HCT116 (cell line): ENCODE measurements around the gene LHX5. TPM values are rescaled to one million over a fixed set of nuclear protein-coding genes. Genes with fewer than 3 reads are reported as not detected.

ENCODE experiments used
- ATAC-seq: fragments of 200-7000 bp; cut with Tn5 transposase; 2 replicates; pipeline ENCODE4 v1.9.1; 2020; ENCODE audit warnings: mild to moderate bottlenecking, moderate library complexity
- BruUV-seq: library from RNA; stranded (reverse); fragments of 400-500 nt; replicated peaks from 2 replicates; lab custom pipeline; 2021; lab: Mats Ljungman, UMichigan
- CTCF ChIA-PET: fragments of 300-600 bp; sonication (Branson Sonifier 250); formaldehyde crosslinking; loops from one replicate; lab custom pipeline; 2021; ENCODE audit warnings: antibody characterized with exemption; lab: Charles Lee
- POLR2A ChIA-PET: fragments of 300-600, 350-600 bp; sonication (Branson Sonifier 250); formaldehyde crosslinking; loops from one replicate; lab custom pipeline; 2021; ENCODE audit warnings: antibody characterized with exemption; lab: Charles Lee
- RAD21 ChIA-PET, 2 experiments: fragments of 300-600 bp; sonication (Branson Sonifier 250); formaldehyde crosslinking; loops; one replicate each; lab custom pipeline; 2023; ENCODE audit warnings: low total read pairs in 2 of 2; ENCODE audit not compliant: uncharacterized antibody in 2 of 2, unreplicated experiment in 2 of 2, low non-redundant PET in 1 of 2; lab: Charles Lee
- DNase-seq: peaks from one replicate; pipeline ENCODE4 v3.0.0-alpha.2; 2010; ENCODE audit warnings: low read depth, low spot score
- H2AFZ ChIP-seq: fragments of 200-600 bp; shearing (Covaris generic), sonication (generic); 2 replicates; pipeline ENCODE4 v1.6.1; 2017; ENCODE audit warnings: low read depth, mixed run types, mixed read lengths, antibody characterized with exemption, low read length; ENCODE audit not compliant: poor library complexity, severe bottlenecking
- H3K27ac ChIP-seq: 2 replicates; pipeline ENCODE4 v1.5.1; 2012; ENCODE audit warnings: low read depth, low read length
- H3K27me3 ChIP-seq: fragments of 200-600 bp; sonication (generic); 2 replicates; pipeline ENCODE4 v1.6.1; 2016; ENCODE audit warnings: mixed run types, low read length, mixed read lengths; ENCODE audit not compliant: insufficient read depth
- H3K36me3 ChIP-seq, 2 experiments: fragments of 200-500 bp in 1 of 2; fragments of 200-600 bp in 1 of 2; sonication (Bioruptor generic) in 1 of 2; sonication (generic) in 1 of 2; 2 replicates each; pipeline versions ENCODE4 v1.5.1 to v1.6.1; 2014 to 2016; ENCODE audit warnings: low read length in 2 of 2, inconsistent platforms in 1 of 2, mixed read lengths in 1 of 2, mixed run types in 1 of 2; ENCODE audit not compliant: insufficient read depth in 2 of 2, control insufficient read depth in 1 of 2
- H3K4me1 ChIP-seq, 2 experiments: fragments of 200-600 bp in 1 of 2; sonication (generic) in 1 of 2; 2 replicates each; pipeline versions ENCODE4 v1.5.1 to v1.6.1; 2012 to 2017; ENCODE audit warnings: low read length in 2 of 2, inconsistent platforms in 1 of 2, mild to moderate bottlenecking in 1 of 2, mixed read lengths in 1 of 2, mixed run types in 1 of 2, moderate library complexity in 1 of 2; ENCODE audit not compliant: insufficient read depth in 2 of 2, control insufficient read depth in 1 of 2
- H3K4me2 ChIP-seq: fragments of 200-600 bp; sonication (generic); 2 replicates; pipeline ENCODE4 v1.6.1; 2017; ENCODE audit warnings: mixed run types, low read length, mixed read lengths
- H3K4me3 ChIP-seq, 2 experiments: fragments of 200-600 bp in 1 of 2; sonication (generic) in 1 of 2; replicated peaks in 1 of 2; 2 replicates each; pipeline ENCODE4 v1.5.1; 2011 to 2016; ENCODE audit warnings: low read length in 2 of 2, control low read depth in 1 of 2, low read depth in 1 of 2, mild to moderate bottlenecking in 1 of 2, mixed read lengths in 1 of 2, mixed run types in 1 of 2
- H3K79me2 ChIP-seq: fragments of 200-600 bp; sonication (generic); 2 replicates; pipeline ENCODE4 v1.6.1; 2017; ENCODE audit warnings: mild to moderate bottlenecking, mixed run types, low read length, moderate library complexity, mixed read lengths; ENCODE audit not compliant: insufficient read depth
- H3K9ac ChIP-seq: fragments of 200-600 bp; sonication (generic); 2 replicates; pipeline ENCODE4 v1.6.1; 2016; ENCODE audit warnings: low read length, mixed read lengths
- H3K9me2 ChIP-seq: fragments of 200-600 bp; sonication (generic), shearing (Covaris generic); 2 replicates; pipeline ENCODE4 v1.6.1; 2017; ENCODE audit warnings: mixed run types, mild to moderate bottlenecking, moderate library complexity; ENCODE audit not compliant: insufficient read depth
- H3K9me3 ChIP-seq, 2 experiments: fragments of 200-500 bp in 1 of 2; fragments of 200-600 bp in 1 of 2; sonication (Bioruptor generic) in 1 of 2; sonication (generic) in 1 of 2; 2 replicates each; pipeline ENCODE4 v1.6.1; 2014 to 2017; ENCODE audit warnings: low read length in 2 of 2, mixed read lengths in 2 of 2, inconsistent platforms in 1 of 2, low read depth in 1 of 2, mild to moderate bottlenecking in 1 of 2, mixed run types in 1 of 2, moderate library complexity in 1 of 2; ENCODE audit not compliant: control insufficient read depth in 1 of 2, insufficient read depth in 1 of 2
- H4K20me1 ChIP-seq: fragments of 200-600 bp; sonication (generic), shearing (Covaris generic); 2 replicates; pipeline ENCODE4 v1.6.1; 2017; ENCODE audit warnings: mixed run types, mild to moderate bottlenecking, moderate library complexity; ENCODE audit not compliant: insufficient read depth
- ELF1 ChIP-seq: IDR thresholded peaks from 2 replicates; pipeline ENCODE4 v1.6.1; 2012; ENCODE audit warnings: low read depth, borderline replicate concordance
- EZH2 ChIP-seq: fragments of 200-600 bp; sonication (generic); IDR thresholded peaks from 2 replicates; pipeline ENCODE4 v1.6.1; 2017; ENCODE audit warnings: antibody characterized with exemption, mixed run types
- FOSL1 ChIP-seq: IDR thresholded peaks from 2 replicates; pipeline ENCODE4 v1.6.1; 2012; ENCODE audit warnings: low read depth
- POLR2A ChIP-seq: IDR thresholded peaks from 2 replicates; pipeline ENCODE4 v1.7.0; 2011; ENCODE audit warnings: borderline replicate concordance; ENCODE audit not compliant: insufficient read depth, insufficient read length; ENCODE audit errors: extremely low read depth
- RAD21 ChIP-seq: IDR thresholded peaks from 2 replicates; pipeline ENCODE4 v1.6.1; 2012; ENCODE audit warnings: low read depth, mild to moderate bottlenecking
- SIN3A ChIP-seq: IDR thresholded peaks from 2 replicates; pipeline ENCODE4 v1.6.1; 2012; ENCODE audit warnings: low read depth
- SP1 ChIP-seq: IDR thresholded peaks from 2 replicates; pipeline ENCODE4 v1.6.1; 2012; ENCODE audit warnings: low read depth
- SRF ChIP-seq: IDR thresholded peaks from 2 replicates; pipeline ENCODE4 v1.6.1; 2012; ENCODE audit warnings: low read depth
- ZFX ChIP-seq: fragments of 450-650 bp; IDR thresholded peaks from 2 replicates; pipeline ENCODE4 v1.6.1; 2017
- intact Hi-C: fragments of 100-400 bp; cut with micrococcal nuclease; formaldehyde crosslinking; loops from 2 replicates; pipeline ENCODE4 v1.10.0; 2022
- total RNA-seq: library from RNA; stranded (reverse); gene quantifications from one replicate; pipeline ENCODE4 v1.2.1, GENCODE V29; 2021; ENCODE audit not compliant: unreplicated experiment
- TF ChIP-seq, protein P1 (sequence below), 3 experiments: fragments of 200-600 bp in 1 of 3; sonication (generic) in 1 of 3; IDR thresholded peaks in 2 of 3; conservative IDR thresholded peaks in 1 of 3; 2 replicates each; pipeline ENCODE4 v1.5.1; 2012 to 2017; ENCODE audit warnings: low read depth in 2 of 3, low read length in 2 of 3, antibody characterized with exemption in 1 of 3, borderline replicate concordance in 1 of 3, control low read depth in 1 of 3, mild to moderate bottlenecking in 1 of 3, mixed read lengths in 1 of 3, mixed run types in 1 of 3, moderate library complexity in 1 of 3; ENCODE audit not compliant: insufficient read depth in 1 of 3

The LHX5 gene
- total RNA-seq, 1 experiment from 2014 or later, result 2.4 TPM

DNA sequence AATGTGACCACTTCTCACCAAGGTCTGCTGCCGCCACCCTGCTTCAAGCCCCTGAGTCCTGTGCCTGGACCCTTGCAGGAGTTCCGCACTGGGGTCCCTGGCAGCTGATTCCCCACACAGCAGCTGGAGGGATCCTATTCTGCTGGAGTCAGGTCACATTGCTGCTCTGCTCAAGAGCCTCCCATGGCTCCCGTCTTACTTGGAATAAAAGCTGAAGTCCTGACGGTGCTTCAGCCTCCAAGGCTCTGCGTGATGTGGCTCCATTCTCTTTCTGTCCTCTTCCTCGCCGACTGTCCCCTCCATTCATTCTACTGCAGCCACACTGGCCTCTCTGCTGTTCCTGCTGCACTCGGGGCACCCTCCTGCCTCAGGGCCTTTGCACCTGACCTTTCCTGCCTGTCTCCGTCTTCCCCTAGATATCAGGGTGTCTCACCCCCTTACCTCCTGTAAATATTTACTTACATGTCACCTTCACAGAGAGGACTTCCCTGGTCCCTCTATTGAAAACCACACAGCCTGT is 57.1 kb downstream of the LHX5 start:
- no peaks in the 10 kb centered on the region for H3K79me2 ChIP-seq
- intact Hi-C loops, result no loop called here
- no peaks in the 10 kb centered on the region for H4K20me1 ChIP-seq
- ChIA-PET POLR2A (no interaction called here), RAD21 (no interaction called here)
- H3K36me3 ChIP-seq, result no peaks in the 10 kb centered on the region
- no TSS peak for BruUV-seq
- no peak overlapping the region for H3K4me3 ChIP-seq
- TF ChIP-seq FOSL1, result no peak
- no peak for TF ChIP-seq SIN3A
- no peak for TF ChIP-seq SRF
- TF ChIP-seq, protein P1, sequence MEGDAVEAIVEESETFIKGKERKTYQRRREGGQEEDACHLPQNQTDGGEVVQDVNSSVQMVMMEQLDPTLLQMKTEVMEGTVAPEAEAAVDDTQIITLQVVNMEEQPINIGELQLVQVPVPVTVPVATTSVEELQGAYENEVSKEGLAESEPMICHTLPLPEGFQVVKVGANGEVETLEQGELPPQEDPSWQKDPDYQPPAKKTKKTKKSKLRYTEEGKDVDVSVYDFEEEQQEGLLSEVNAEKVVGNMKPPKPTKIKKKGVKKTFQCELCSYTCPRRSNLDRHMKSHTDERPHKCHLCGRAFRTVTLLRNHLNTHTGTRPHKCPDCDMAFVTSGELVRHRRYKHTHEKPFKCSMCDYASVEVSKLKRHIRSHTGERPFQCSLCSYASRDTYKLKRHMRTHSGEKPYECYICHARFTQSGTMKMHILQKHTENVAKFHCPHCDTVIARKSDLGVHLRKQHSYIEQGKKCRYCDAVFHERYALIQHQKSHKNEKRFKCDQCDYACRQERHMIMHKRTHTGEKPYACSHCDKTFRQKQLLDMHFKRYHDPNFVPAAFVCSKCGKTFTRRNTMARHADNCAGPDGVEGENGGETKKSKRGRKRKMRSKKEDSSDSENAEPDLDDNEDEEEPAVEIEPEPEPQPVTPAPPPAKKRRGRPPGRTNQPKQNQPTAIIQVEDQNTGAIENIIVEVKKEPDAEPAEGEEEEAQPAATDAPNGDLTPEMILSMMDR (IDR thresholded peaks at IDR 0.05 in 2 of 3, conservative IDR thresholded peaks at IDR 0.05 in 1 of 3; ENCODE audit: borderline replicate concordance in 1 of 3, insufficient read depth in 1 of 3, low read depth in 2 of 3, low read length in 2 of 3), result no peak
- TF ChIP-seq EZH2, result no peak
- no peak for TF ChIP-seq SP1
- TF ChIP-seq, all 23 proteins: peak for 0
- H3K9ac ChIP-seq, result no peak overlapping the region
- CTCF ChIA-PET, result interaction anchor here (1.7 kb wide), 1 partner anchor 11 kb away, joined by 6 read pairs; no protein-coding TSS in a partner anchor
- H3K27ac ChIP-seq, result no peak overlapping the region
- peaks cover 6 to 14% of the 10 kb centered on the region in 2 experiments; a peak in 3 of 4 replicates for H3K4me1 ChIP-seq
- no peaks in the 10 kb centered on the region for H3K9me3 ChIP-seq
- no peak for DNase-seq
- ATAC-seq, result no peak
- no peak overlapping the region for H3K4me2 ChIP-seq
- H3K27me3 ChIP-seq, result no peaks in the 10 kb centered on the region
- H2AFZ ChIP-seq, result no peak overlapping the region
- no peaks in the 10 kb centered on the region for H3K9me2 ChIP-seq

DNA sequence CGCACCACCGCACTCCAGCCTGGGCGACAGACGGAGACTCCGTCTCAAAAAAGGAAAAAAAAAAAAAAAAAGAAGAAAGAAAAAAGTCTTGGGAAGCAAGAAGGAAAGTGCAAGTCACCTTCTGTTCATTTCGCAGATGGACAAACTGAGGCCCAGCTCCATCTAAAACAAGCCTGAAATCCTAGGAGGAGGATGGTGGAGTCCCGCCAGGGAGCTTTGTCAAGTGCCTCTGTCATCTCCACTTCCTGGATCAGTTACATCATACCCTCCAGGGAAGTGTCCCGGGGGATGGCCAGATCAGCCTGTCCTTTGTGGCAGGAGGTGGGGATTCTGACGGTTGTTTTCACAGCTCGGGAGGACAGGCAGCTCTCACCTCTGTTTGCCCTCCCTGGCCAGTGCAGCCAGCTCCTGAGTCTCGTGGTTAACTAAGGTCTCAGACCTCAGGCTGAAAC is 58.2 kb downstream of the LHX5 start:
- Histone ChIP-seq H3K9ac (no peak overlapping the region), H3K36me3 (no peaks in the 10 kb centered on the region), H2AFZ (no peak overlapping the region), H3K79me2 (no peaks in the 10 kb centered on the region), H3K9me3 (no peaks in the 10 kb centered on the region), H3K4me3 (no peak overlapping the region), H3K4me1 (peaks cover 6 to 14% of the 10 kb centered on the region in 2 experiments; a peak in 3 of 4 replicates), H3K27ac (no peak overlapping the region), H3K4me2 (no peak overlapping the region), H3K9me2 (no peaks in the 10 kb centered on the region), H4K20me1 (no peaks in the 10 kb centered on the region), H3K27me3 (no peaks in the 10 kb centered on the region)
- intact Hi-C loops, result no loop called here
- no peak for TF ChIP-seq POLR2A
- TF ChIP-seq SP1, result no peak
- TF ChIP-seq ELF1, result no peak
- no peak for TF ChIP-seq ZFX
- no peak for TF ChIP-seq FOSL1
- TF ChIP-seq RAD21, result no peak
- DNase-seq, result no peak
- CTCF ChIA-PET, result interaction anchor here (0.9 to 1.7 kb wide), 2 partner anchors 12 to 16 kb away, joined by 3 to 6 read pairs; no protein-coding TSS in a partner anchor
- POLR2A ChIA-PET, result interaction anchor here (1.3 kb wide), 1 partner anchor 78 kb away, joined by 5 read pairs; the partner anchor contains the start of gene SLC8B1
- RAD21 ChIA-PET, result no interaction called here
- BruUV-seq, result no TSS peak
- no peak for ATAC-seq
